HepG2 (cell line): ENCODE results near the gene CCL17. TPM values are rescaled to one million over a fixed set of nuclear protein-coding genes. Genes with fewer than 3 reads are reported as not detected.
A peak's percentile ranks its signal among the peaks of the same experiment; 100 is the strongest.

Experiments used
- ATF1 ChIP-seq: IDR thresholded peaks from 2 replicates; pipeline ENCODE4 v1.6.1; 2016; ENCODE audit warnings: mild to moderate bottlenecking, control low read depth
- CREB3 ChIP-seq: sonication (generic); formaldehyde crosslinking; IDR thresholded peaks from 2 replicates; pipeline ENCODE4 v1.5.0; 2020; ENCODE audit warnings: missing genetic modification reagents
- HES4 ChIP-seq: sonication (generic); formaldehyde crosslinking; IDR thresholded peaks from 2 replicates; pipeline ENCODE4 v1.9.0; 2021; ENCODE audit warnings: mild to moderate bottlenecking, missing genetic modification reagents, borderline replicate concordance
- PBX3 ChIP-seq: sonication (generic); formaldehyde crosslinking; IDR thresholded peaks from 2 replicates; pipeline ENCODE4 v1.8.1; 2023; ENCODE audit warnings: missing genetic modification reagents, inconsistent platforms, borderline replicate concordance
- PLSCR1 ChIP-seq: sonication (generic); formaldehyde crosslinking; IDR thresholded peaks from 2 replicates; pipeline ENCODE4 v1.5.0; 2020; ENCODE audit warnings: missing genetic modification reagents, mild to moderate bottlenecking, borderline replicate concordance
- SNAPC4 ChIP-seq: sonication (generic); formaldehyde crosslinking; IDR thresholded peaks from 2 replicates; pipeline ENCODE4 v1.4.0; 2020; ENCODE audit warnings: mild to moderate bottlenecking, missing genetic modification reagents
- SNRNP70 ChIP-seq: fragments of 200-400 bp; formaldehyde crosslinking; IDR thresholded peaks from 2 replicates; pipeline ENCODE4 v1.6.1; 2017; ENCODE audit warnings: mild to moderate bottlenecking, low read depth, low read length, moderate library complexity
- ZBTB26 ChIP-seq: IDR thresholded peaks from 2 replicates; pipeline ENCODE4 v1.6.1; 2016; ENCODE audit warnings: missing compliant biosample characterization, missing genetic modification reagents, borderline replicate concordance
- ZNF326 ChIP-seq: sonication (generic); formaldehyde crosslinking; IDR thresholded peaks from 2 replicates; pipeline ENCODE4 v1.4.0; 2020; ENCODE audit warnings: missing genetic modification reagents, borderline replicate concordance
- ZNF761 ChIP-seq: sonication (generic); formaldehyde crosslinking; conservative IDR thresholded peaks from 2 replicates; pipeline ENCODE4 v1.4.0; 2020; ENCODE audit warnings: mild to moderate bottlenecking, missing genetic modification reagents
- ZNF788 ChIP-seq: sonication (generic); formaldehyde crosslinking; IDR thresholded peaks from 2 replicates; pipeline ENCODE4 v1.5.0; 2020; ENCODE audit warnings: mild to moderate bottlenecking, missing genetic modification reagents, borderline replicate concordance
- ZNF839 ChIP-seq: sonication (generic); formaldehyde crosslinking; IDR thresholded peaks from 2 replicates; pipeline ENCODE4 v1.4.0; 2020; ENCODE audit warnings: missing genetic modification reagents, mild to moderate bottlenecking, borderline replicate concordance
- ZXDC ChIP-seq: sonication (generic); formaldehyde crosslinking; IDR thresholded peaks from 2 replicates; pipeline ENCODE4 v1.5.0; 2020; ENCODE audit warnings: mild to moderate bottlenecking, missing genetic modification reagents
- polyA plus RNA-seq, 8 experiments: library from polyadenylated mRNA; depleted of rRNA in 3 of 8; stranded (reverse) in 7 of 8; unstranded in 1 of 8; fragments of >200 nt; fragmentation: Illumina TruSeq in 4 of 8; extraction: Trizol in 4 of 8; gene quantifications; 2 replicates each; pipeline versions ENCODE4 v1.2.1 to v1.2.3, GENCODE V29; 2011 to 2016; ENCODE audit warnings: low read depth in 4 of 8, missing spikeins in 1 of 8, mixed read lengths in 1 of 8; ENCODE audit not compliant: insufficient read depth in 1 of 8
- total RNA-seq, 5 experiments: library from RNA; depleted of rRNA; stranded (reverse); fragments of >200 nt; fragmentation: Illumina TruSeq; extraction: Trizol; gene quantifications; 2 replicates each; pipeline ENCODE4 v1.2.3, GENCODE V29; 2016; ENCODE audit warnings: low read depth in 1 of 5

Gene CCL17
- total and polyA plus RNA-seq, 2 of the 13 experiments (the other 11 are each of a cell fraction or from before 2014, with no cell fraction given) = not detected

- TF ChIP-seq ZBTB26 (no peak; the same call in 1 of the 2 replicates), ATF1 (no peak; the same call in 1 of the 2 replicates), PBX3 (CRISPR knock-in tag) (0 out of 2 replicates have a peak, but pooled peaks have one; percentile 29), HES4 (CRISPR knock-in tag) (peak; percentile 87), ZNF761 (CRISPR knock-in tag) (peak; percentile 77), CREB3 (CRISPR knock-in tag) (peak; percentile 87), SNAPC4 (CRISPR knock-in tag) (peak; percentile 90; the same call in 1 of the 2 replicates), ZNF839 (CRISPR knock-in tag) (peak; percentile 54; the same call in 1 of the 2 replicates), ZNF788 (CRISPR knock-in tag) (peak; percentile 82; the same call in 1 of the 2 replicates), ZNF326 (CRISPR knock-in tag) (no peak; the same call in 1 of the 2 replicates), ZXDC (no peak), SNRNP70 (no peak), PLSCR1 (CRISPR knock-in tag) (no peak)
Observed at GRCh38 chr16:57372372-57373116, 32.0 kb upstream of the CCL17 start, which contains the start of gene CX3CL1 (continued).
